ENCODE data around the gene MED13L.

- TF ChIP-seq, protein P1, sequence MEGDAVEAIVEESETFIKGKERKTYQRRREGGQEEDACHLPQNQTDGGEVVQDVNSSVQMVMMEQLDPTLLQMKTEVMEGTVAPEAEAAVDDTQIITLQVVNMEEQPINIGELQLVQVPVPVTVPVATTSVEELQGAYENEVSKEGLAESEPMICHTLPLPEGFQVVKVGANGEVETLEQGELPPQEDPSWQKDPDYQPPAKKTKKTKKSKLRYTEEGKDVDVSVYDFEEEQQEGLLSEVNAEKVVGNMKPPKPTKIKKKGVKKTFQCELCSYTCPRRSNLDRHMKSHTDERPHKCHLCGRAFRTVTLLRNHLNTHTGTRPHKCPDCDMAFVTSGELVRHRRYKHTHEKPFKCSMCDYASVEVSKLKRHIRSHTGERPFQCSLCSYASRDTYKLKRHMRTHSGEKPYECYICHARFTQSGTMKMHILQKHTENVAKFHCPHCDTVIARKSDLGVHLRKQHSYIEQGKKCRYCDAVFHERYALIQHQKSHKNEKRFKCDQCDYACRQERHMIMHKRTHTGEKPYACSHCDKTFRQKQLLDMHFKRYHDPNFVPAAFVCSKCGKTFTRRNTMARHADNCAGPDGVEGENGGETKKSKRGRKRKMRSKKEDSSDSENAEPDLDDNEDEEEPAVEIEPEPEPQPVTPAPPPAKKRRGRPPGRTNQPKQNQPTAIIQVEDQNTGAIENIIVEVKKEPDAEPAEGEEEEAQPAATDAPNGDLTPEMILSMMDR (IDR thresholded peaks at IDR 0.05), result no peak
- no peak for TF ChIP-seq POLR2A (IDR thresholded peaks at IDR 0.05)
Observed at GRCh38 chr12:115923851-115924250, 353.6 kb downstream of the MED13L start.

Measured in breast epithelium (tissue), 3 donors.